IMR-90 (cell line): ENCODE measurements around the gene SGO2. TPM values are rescaled to one million over a fixed set of nuclear protein-coding genes. Genes with fewer than 3 reads are reported as not detected.

Experiments
- ATAC-seq: fragments of 200-7000 bp; cut with Tn5 transposase; 2 replicates; pipeline ENCODE4 v1.9.1; 2020; ENCODE audit warnings: low read depth, mild to moderate bottlenecking, moderate library complexity
- BruUV-seq: library from RNA; stranded (reverse); fragments of 400-500 nt; replicated peaks from 2 replicates; lab custom pipeline; 2021; lab: Mats Ljungman, UMichigan
- CTCF ChIA-PET: fragments of 300-600 bp; formaldehyde crosslinking; extraction: SDS; loops from one replicate; lab custom pipeline; 2021; ENCODE audit warnings: antibody characterized with exemption; lab: Yijun Ruan, JAX
- POLR2A ChIA-PET: fragments of 300-600 bp; sonication (Branson Sonifier 250); formaldehyde crosslinking; loops from one replicate; lab custom pipeline; 2022; ENCODE audit warnings: antibody characterized with exemption; ENCODE audit not compliant: unreplicated experiment; lab: Charles Lee
- DNase-seq: peaks from one replicate; pipeline ENCODE4 v3.0.0; 2013
- H2AFZ ChIP-seq: replicated peaks from 2 replicates; pipeline ENCODE3; 2013; ENCODE audit warnings: low read length, mild to moderate bottlenecking; ENCODE audit not compliant: poor library complexity
- H2AK5ac ChIP-seq: 2 replicates; pipeline ENCODE4 v1.6.1; 2013; ENCODE audit warnings: low read depth, low read length, inconsistent platforms
- H2AK9ac ChIP-seq: replicated peaks from 2 replicates; pipeline ENCODE3; 2013; ENCODE audit warnings: mild to moderate bottlenecking, low read depth, low read length, moderate library complexity; ENCODE audit not compliant: poor library complexity
- H2BK120ac ChIP-seq: 2 replicates; pipeline ENCODE4 v1.6.1; 2013; ENCODE audit warnings: low read depth, low read length, inconsistent platforms
- H2BK15ac ChIP-seq: 3 replicates; pipeline ENCODE4 v1.6.1; 2013; ENCODE audit warnings: low read depth, low read length, inconsistent platforms
- H2BK20ac ChIP-seq: 2 replicates; pipeline ENCODE4 v1.6.1; 2013; ENCODE audit warnings: low read depth, mild to moderate bottlenecking, inconsistent platforms, low read length, moderate library complexity
- H2BK5ac ChIP-seq: 2 replicates; pipeline ENCODE4 v1.6.1; 2013; ENCODE audit warnings: mild to moderate bottlenecking, low read depth, low read length, inconsistent platforms; ENCODE audit not compliant: poor library complexity, severe bottlenecking
- H3K14ac ChIP-seq: replicated peaks from 2 replicates; pipeline ENCODE4 v1.6.1; 2013; ENCODE audit warnings: low read depth, low read length, inconsistent platforms
- H3K18ac ChIP-seq: 2 replicates; pipeline ENCODE4 v1.6.1; 2013; ENCODE audit warnings: low read depth, low read length, control low read depth
- H3K23ac ChIP-seq: 2 replicates; pipeline ENCODE4 v1.6.1; 2013; ENCODE audit warnings: low read depth, low read length, inconsistent platforms
- H3K27ac ChIP-seq: 2 replicates; pipeline ENCODE4 v1.5.1; 2013; ENCODE audit warnings: mild to moderate bottlenecking, control low read depth, low read length; ENCODE audit not compliant: insufficient read depth
- H3K27me3 ChIP-seq: 2 replicates; pipeline ENCODE4 v1.6.1; 2013; ENCODE audit warnings: low read length; ENCODE audit not compliant: control insufficient read depth, insufficient read depth
- H3K36me3 ChIP-seq: 2 replicates; pipeline ENCODE4 v1.6.1; 2013; ENCODE audit warnings: low read length, mixed read lengths; ENCODE audit not compliant: control insufficient read depth, insufficient read depth
- H3K4ac ChIP-seq: 2 replicates; pipeline ENCODE4 v1.6.1; 2013; ENCODE audit warnings: low read depth, low read length, inconsistent platforms
- H3K4me1 ChIP-seq: 2 replicates; pipeline ENCODE4 v1.6.1; 2013; ENCODE audit warnings: low read length, mixed read lengths; ENCODE audit not compliant: control insufficient read depth, insufficient read depth
- H3K4me2 ChIP-seq: 2 replicates; pipeline ENCODE4 v1.6.1; 2013; ENCODE audit warnings: low read depth, mild to moderate bottlenecking, control low read depth, low read length, moderate library complexity
- H3K4me3 ChIP-seq: 2 replicates; pipeline ENCODE4 v1.5.1; 2013; ENCODE audit warnings: low read depth, mild to moderate bottlenecking, control low read depth, low read length, moderate library complexity; ENCODE audit not compliant: insufficient read depth
- H3K56ac ChIP-seq: 2 replicates; pipeline ENCODE4 v1.6.1; 2013; ENCODE audit warnings: low read length, inconsistent platforms; ENCODE audit not compliant: insufficient read depth; ENCODE audit errors: extremely low read depth
- H3K79me1 ChIP-seq, 2 experiments: 2 replicates each; pipeline ENCODE4 v1.6.1; 2013; ENCODE audit warnings: low read length in 2 of 2, inconsistent platforms in 1 of 2, low read depth in 1 of 2
- H3K9ac ChIP-seq: 2 replicates; pipeline ENCODE4 v1.6.1; 2013; ENCODE audit warnings: low read depth, low read length, control low read depth
- H3K9me1 ChIP-seq: 2 replicates; pipeline ENCODE4 v1.6.1; 2013; ENCODE audit warnings: low read length, inconsistent platforms; ENCODE audit not compliant: insufficient read depth
- H3K9me3 ChIP-seq: 2 replicates; pipeline ENCODE4 v1.6.1; 2013; ENCODE audit warnings: low read length; ENCODE audit not compliant: control insufficient read depth, insufficient read depth
- H4K20me1 ChIP-seq: 2 replicates; pipeline ENCODE4 v1.6.1; 2013; ENCODE audit warnings: low read length, inconsistent platforms; ENCODE audit not compliant: insufficient read depth
- H4K5ac ChIP-seq: 2 replicates; pipeline ENCODE4 v1.6.1; 2013; ENCODE audit warnings: mild to moderate bottlenecking, low read depth, low read length, control low read depth
- H4K8ac ChIP-seq, 2 experiments: 2 replicates each; pipeline ENCODE4 v1.6.1; 2013; ENCODE audit warnings: low read depth in 2 of 2, low read length in 2 of 2, control low read depth in 1 of 2, inconsistent platforms in 1 of 2
- H4K91ac ChIP-seq: 2 replicates; pipeline ENCODE4 v1.6.1; 2013; ENCODE audit warnings: low read depth, low read length, inconsistent platforms; ENCODE audit not compliant: insufficient read depth
- BHLHE40 ChIP-seq: fragments of 150-350 bp; IDR thresholded peaks from 2 replicates; pipeline ENCODE4 v1.6.1; 2016; ENCODE audit warnings: mild to moderate bottlenecking, low read depth, low read length
- CEBPB ChIP-seq: IDR thresholded peaks from 2 replicates; pipeline ENCODE4 v1.6.1; 2012; ENCODE audit warnings: low read depth, low read length, improper control_type of control experiment
- CHD1 ChIP-seq: IDR thresholded peaks from 2 replicates; pipeline ENCODE4 v1.6.1; 2012; ENCODE audit warnings: low read depth, low read length, improper control_type of control experiment
- FOS ChIP-seq: fragments of 150-350 bp; IDR thresholded peaks from 2 replicates; pipeline ENCODE4 v1.6.1; 2016; ENCODE audit warnings: low read depth, low read length
- MAFK ChIP-seq: IDR thresholded peaks from 2 replicates; pipeline ENCODE4 v1.6.1; 2012; ENCODE audit warnings: low read depth, low read length, improper control_type of control experiment
- MAZ ChIP-seq: IDR thresholded peaks from 2 replicates; pipeline ENCODE4 v1.6.1; 2012; ENCODE audit warnings: low read depth, mild to moderate bottlenecking, low read length, improper control_type of control experiment, moderate library complexity, borderline replicate concordance
- MXI1 ChIP-seq: IDR thresholded peaks from 2 replicates; pipeline ENCODE4 v1.6.1; 2012; ENCODE audit warnings: low read depth, mild to moderate bottlenecking, low read length, moderate library complexity, borderline replicate concordance
- NFE2L2 ChIP-seq: fragments of 150-350 bp; IDR thresholded peaks from 2 replicates; pipeline ENCODE4 v1.6.1; 2016; ENCODE audit warnings: low read depth, mild to moderate bottlenecking, low read length
- POLR2A ChIP-seq: IDR thresholded peaks from 2 replicates; pipeline ENCODE4 v1.6.1; 2012; ENCODE audit warnings: mild to moderate bottlenecking, low read depth, low read length
- RAD21 ChIP-seq: IDR thresholded peaks from 2 replicates; pipeline ENCODE4 v1.6.1; 2012; ENCODE audit warnings: low read length, improper control_type of control experiment
- RCOR1 ChIP-seq: IDR thresholded peaks from 2 replicates; pipeline ENCODE4 v1.6.1; 2012; ENCODE audit warnings: mild to moderate bottlenecking, low read length, improper control_type of control experiment; ENCODE audit not compliant: insufficient replicate concordance
- RFX5 ChIP-seq: IDR thresholded peaks from 2 replicates; pipeline ENCODE4 v1.8.0; 2012; ENCODE audit warnings: low read depth, mild to moderate bottlenecking, low read length, moderate library complexity
- SMC3 ChIP-seq: fragments of 150-350 bp; IDR thresholded peaks from 2 replicates; pipeline ENCODE4 v1.6.1; 2016; ENCODE audit warnings: low read depth, mild to moderate bottlenecking, antibody characterized with exemption, low read length, moderate library complexity
- WGBS, 2 experiments: methylation state at CpG; one replicate each; pipeline versions ENCODE4 v1.1.5 to v1.1.7; 2013; ENCODE audit warnings: missing lambda C conversion rate in 2 of 2; ENCODE audit not compliant: insufficient read length in 1 of 2; ENCODE audit errors: extremely low coverage in 2 of 2; 5-methylcytosine and 5-hydroxymethylcytosine counted together
- dilution Hi-C: fragments of 300-500 bp; cut with HindIII; formaldehyde crosslinking; loops from one replicate; pipeline ENCODE4 v1.14.3; 2018; ENCODE audit warnings: low sequenced_read_pairs; ENCODE audit not compliant: unreplicated experiment
- in situ Hi-C: fragments of 300-500 bp; cut with MboI; formaldehyde crosslinking; loops from 3 replicates; pipeline ENCODE4 v1.14.3; 2019; ENCODE audit warnings: low sequenced_read_pairs, inconsistent platforms, mixed read lengths
- intact Hi-C: fragments of 100-400 bp; cut with micrococcal nuclease; formaldehyde crosslinking; loops from 2 replicates; pipeline ENCODE4 v1.10.0; 2022
- polyA plus RNA-seq, 3 experiments: library from polyadenylated mRNA; depleted of rRNA; stranded (reverse); fragments of >200 nt; gene quantifications; 2 replicates each; pipeline ENCODE4 v1.2.3, GENCODE V29; 2012; ENCODE audit warnings: low replicate concordance in 1 of 3
- total RNA-seq: library from RNA; depleted of rRNA; stranded (reverse); fragments of >200 nt; gene quantifications from 2 replicates; pipeline ENCODE4 v1.2.3, GENCODE V29; 2012
- TF ChIP-seq, protein P1 (sequence below): fragments of 150-350 bp; IDR thresholded peaks from 2 replicates; pipeline ENCODE4 v1.6.1; 2016; ENCODE audit warnings: low read depth, mild to moderate bottlenecking, low read length, moderate library complexity, borderline replicate concordance
- TF ChIP-seq, protein P2 (sequence below): fragments of 150-350 bp; IDR thresholded peaks from 2 replicates; pipeline ENCODE4 v1.6.1; 2017; ENCODE audit warnings: mild to moderate bottlenecking, antibody characterized with exemption, low read length, low read depth
- TF ChIP-seq, protein P3 (sequence below): conservative IDR thresholded peaks from 2 replicates; pipeline ENCODE4 v1.5.1; 2012; ENCODE audit warnings: mild to moderate bottlenecking, low read depth, low read length, improper control_type of control experiment

Gene SGO2
- total and polyA plus RNA-seq, 2 of the 4 experiments (the other 2 are of a cell fraction), result 5.4 to 6.3 TPM

DNA sequence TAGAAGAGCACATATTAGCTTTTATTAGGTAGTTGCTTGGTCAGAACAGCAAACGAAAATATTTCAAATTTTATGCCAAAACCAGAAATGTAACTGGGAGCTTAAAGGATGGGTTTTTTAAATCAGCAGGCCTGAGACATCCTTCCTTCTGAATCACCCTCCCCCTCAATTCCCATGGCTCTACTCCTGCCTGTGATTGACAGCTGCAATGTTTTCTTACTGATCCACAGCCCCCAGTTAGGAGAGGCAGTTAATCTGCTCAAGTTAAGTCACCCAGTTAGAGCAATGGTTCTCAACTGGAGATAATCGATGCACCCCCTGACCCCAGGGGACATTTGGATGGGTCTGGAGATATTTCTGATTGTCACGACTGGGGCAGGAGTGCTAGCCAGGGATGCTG lies 41.1 kb upstream of the SGO2 start:
- no peak overlapping the region for H4K91ac ChIP-seq
- BruUV-seq, result no TSS peak
- no peak overlapping the region for H3K4me3 ChIP-seq
- no CpG with 5 or more reads among the region's 3 CpGs for WGBS, 2 experiments
- H3K4me2 ChIP-seq, result no peak overlapping the region
- peaks cover 8% of the 10 kb centered on the region for H3K36me3 ChIP-seq
- CTCF ChIA-PET, result interaction anchor here (0.7 to 2.1 kb wide), 5 partner anchors 9 to 499 kb away, joined by 3 to 10 read pairs (median 4); no protein-coding TSS in a partner anchor
- H3K79me1 ChIP-seq, result peaks cover 0 to 9% of the 10 kb centered on the region in 2 experiments; a peak in 1 of 4 replicates
- H3K56ac ChIP-seq, result no peak overlapping the region
- in situ Hi-C loops, result no loop called here
- intact Hi-C loops, result loop anchor here (5.0 kb wide), 2 partner anchors 217 to 238 kb away; no protein-coding TSS in a partner anchor
- no peak overlapping the region for H3K14ac ChIP-seq
- H3K27me3 ChIP-seq, result no peaks in the 10 kb centered on the region
- no peak overlapping the region for H3K23ac ChIP-seq
- dilution Hi-C loops, result no loop called here
- ATAC-seq (no peak), DNase-seq (peak; percentile 47)
- no peak overlapping the region for H4K5ac ChIP-seq
- TF ChIP-seq BHLHE40 (no peak), CHD1 (no peak), SMC3 (no peak), FOS (no peak), NFE2L2 (no peak), MAZ (no peak), CEBPB (no peak), RFX5 (no peak), POLR2A (no peak), MAFK (no peak), RCOR1 (no peak), MXI1 (no peak), RAD21 (no peak)
- TF ChIP-seq, protein P1, sequence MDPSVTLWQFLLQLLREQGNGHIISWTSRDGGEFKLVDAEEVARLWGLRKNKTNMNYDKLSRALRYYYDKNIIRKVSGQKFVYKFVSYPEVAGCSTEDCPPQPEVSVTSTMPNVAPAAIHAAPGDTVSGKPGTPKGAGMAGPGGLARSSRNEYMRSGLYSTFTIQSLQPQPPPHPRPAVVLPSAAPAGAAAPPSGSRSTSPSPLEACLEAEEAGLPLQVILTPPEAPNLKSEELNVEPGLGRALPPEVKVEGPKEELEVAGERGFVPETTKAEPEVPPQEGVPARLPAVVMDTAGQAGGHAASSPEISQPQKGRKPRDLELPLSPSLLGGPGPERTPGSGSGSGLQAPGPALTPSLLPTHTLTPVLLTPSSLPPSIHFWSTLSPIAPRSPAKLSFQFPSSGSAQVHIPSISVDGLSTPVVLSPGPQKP, result no peak
- TF ChIP-seq, protein P2, sequence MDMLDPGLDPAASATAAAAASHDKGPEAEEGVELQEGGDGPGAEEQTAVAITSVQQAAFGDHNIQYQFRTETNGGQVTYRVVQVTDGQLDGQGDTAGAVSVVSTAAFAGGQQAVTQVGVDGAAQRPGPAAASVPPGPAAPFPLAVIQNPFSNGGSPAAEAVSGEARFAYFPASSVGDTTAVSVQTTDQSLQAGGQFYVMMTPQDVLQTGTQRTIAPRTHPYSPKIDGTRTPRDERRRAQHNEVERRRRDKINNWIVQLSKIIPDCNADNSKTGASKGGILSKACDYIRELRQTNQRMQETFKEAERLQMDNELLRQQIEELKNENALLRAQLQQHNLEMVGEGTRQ, result no peak
- TF ChIP-seq, protein P3, sequence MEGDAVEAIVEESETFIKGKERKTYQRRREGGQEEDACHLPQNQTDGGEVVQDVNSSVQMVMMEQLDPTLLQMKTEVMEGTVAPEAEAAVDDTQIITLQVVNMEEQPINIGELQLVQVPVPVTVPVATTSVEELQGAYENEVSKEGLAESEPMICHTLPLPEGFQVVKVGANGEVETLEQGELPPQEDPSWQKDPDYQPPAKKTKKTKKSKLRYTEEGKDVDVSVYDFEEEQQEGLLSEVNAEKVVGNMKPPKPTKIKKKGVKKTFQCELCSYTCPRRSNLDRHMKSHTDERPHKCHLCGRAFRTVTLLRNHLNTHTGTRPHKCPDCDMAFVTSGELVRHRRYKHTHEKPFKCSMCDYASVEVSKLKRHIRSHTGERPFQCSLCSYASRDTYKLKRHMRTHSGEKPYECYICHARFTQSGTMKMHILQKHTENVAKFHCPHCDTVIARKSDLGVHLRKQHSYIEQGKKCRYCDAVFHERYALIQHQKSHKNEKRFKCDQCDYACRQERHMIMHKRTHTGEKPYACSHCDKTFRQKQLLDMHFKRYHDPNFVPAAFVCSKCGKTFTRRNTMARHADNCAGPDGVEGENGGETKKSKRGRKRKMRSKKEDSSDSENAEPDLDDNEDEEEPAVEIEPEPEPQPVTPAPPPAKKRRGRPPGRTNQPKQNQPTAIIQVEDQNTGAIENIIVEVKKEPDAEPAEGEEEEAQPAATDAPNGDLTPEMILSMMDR, result no peak
- H2BK120ac ChIP-seq, result no peak overlapping the region
- POLR2A ChIA-PET, result no interaction called here
- no peaks in the 10 kb centered on the region for H3K9me3 ChIP-seq
- H3K18ac ChIP-seq, result no peak overlapping the region
- H3K4me1 ChIP-seq, result peaks cover 10% of the 10 kb centered on the region
- no peak overlapping the region for H2AK9ac ChIP-seq
- no peak overlapping the region for H2BK15ac ChIP-seq
- no peak overlapping the region for H2AK5ac ChIP-seq
- H4K8ac ChIP-seq, result no peak overlapping the region
- H3K27ac ChIP-seq, result no peak overlapping the region
- H4K20me1 ChIP-seq, result no peaks in the 10 kb centered on the region
- H3K9ac ChIP-seq, result no peak overlapping the region
- peaks cover 4% of the 10 kb centered on the region; the same call in 1 of the 2 replicates for H3K9me1 ChIP-seq
- no peak overlapping the region for H2BK20ac ChIP-seq
- no peak overlapping the region for H3K4ac ChIP-seq
- H2BK5ac ChIP-seq, result no peak overlapping the region
- no peak overlapping the region for H2AFZ ChIP-seq
